Epithelial cell of esophagus (primary cell): Measurements from ENCODE around the gene ADAMTSL5.

Experiments used
- DNase-seq: peaks from one replicate; pipeline ENCODE4 v3.0.0; 2010; ENCODE audit warnings: low read depth
- H3K4me3 ChIP-seq: 2 replicates; pipeline ENCODE4 v1.5.1; 2011; ENCODE audit warnings: mild to moderate bottlenecking, low read length, control low read depth
- TF ChIP-seq, protein P1 (sequence below): IDR thresholded peaks from 2 replicates; pipeline ENCODE4 v1.5.1; 2011; ENCODE audit warnings: low read depth, mild to moderate bottlenecking, low read length, control low read depth, inconsistent platforms; ENCODE audit not compliant: insufficient read depth; ENCODE audit errors: missing control alignments

Gene ADAMTSL5, protein sequence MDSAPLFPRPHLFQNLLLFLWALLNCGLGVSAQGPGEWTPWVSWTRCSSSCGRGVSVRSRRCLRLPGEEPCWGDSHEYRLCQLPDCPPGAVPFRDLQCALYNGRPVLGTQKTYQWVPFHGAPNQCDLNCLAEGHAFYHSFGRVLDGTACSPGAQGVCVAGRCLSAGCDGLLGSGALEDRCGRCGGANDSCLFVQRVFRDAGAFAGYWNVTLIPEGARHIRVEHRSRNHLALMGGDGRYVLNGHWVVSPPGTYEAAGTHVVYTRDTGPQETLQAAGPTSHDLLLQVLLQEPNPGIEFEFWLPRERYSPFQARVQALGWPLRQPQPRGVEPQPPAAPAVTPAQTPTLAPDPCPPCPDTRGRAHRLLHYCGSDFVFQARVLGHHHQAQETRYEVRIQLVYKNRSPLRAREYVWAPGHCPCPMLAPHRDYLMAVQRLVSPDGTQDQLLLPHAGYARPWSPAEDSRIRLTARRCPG

DNA sequence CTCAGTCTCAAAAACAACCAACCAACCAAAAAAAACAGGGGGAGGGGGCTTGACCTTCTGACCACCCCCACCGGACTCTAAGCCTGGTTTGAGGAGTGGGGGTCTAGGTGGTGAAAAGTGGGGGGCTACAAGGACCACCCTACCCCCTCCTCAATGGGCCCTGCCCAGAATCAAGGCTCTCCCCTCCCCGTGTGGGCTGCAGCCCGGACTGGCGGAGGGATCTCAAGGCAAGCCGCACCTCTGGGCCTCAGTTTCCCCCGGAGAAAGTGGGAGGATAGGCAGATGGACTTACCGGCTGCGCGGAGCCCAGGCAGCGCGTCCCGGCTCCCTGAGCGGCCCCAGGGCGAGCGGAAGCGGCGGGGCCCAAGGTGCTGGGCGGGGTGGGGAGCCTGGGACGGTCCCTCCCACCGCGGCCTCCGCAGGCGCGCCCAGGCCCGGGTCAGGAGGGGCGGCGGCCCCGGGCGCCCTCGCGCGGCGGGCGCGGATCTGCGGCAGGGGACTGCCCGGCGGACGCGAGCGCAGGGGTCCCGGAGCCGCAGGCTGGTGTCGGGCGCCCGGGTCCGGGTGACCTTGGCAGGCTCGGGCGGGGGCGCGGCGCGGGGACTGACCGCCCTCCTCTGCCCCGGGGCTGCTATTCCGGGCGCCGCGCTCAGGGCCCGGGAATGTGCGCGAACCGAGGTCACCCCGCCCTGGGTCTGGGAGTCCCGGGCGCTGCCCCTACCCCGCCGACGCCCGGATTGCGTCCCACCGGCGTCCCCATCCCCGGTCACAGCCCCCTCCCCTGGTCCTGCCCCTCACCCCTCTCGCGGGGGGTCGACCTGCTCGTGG is at the start of gene ADAMTSL5:
ADAMTSL5 (minus strand) TSS at position 349 of the 828 bp plus-strand sequence. CDS start 2,076 bp downstream, outside the sequence.
- DNase-seq = peak; percentile 77
- TF ChIP-seq, protein P1, sequence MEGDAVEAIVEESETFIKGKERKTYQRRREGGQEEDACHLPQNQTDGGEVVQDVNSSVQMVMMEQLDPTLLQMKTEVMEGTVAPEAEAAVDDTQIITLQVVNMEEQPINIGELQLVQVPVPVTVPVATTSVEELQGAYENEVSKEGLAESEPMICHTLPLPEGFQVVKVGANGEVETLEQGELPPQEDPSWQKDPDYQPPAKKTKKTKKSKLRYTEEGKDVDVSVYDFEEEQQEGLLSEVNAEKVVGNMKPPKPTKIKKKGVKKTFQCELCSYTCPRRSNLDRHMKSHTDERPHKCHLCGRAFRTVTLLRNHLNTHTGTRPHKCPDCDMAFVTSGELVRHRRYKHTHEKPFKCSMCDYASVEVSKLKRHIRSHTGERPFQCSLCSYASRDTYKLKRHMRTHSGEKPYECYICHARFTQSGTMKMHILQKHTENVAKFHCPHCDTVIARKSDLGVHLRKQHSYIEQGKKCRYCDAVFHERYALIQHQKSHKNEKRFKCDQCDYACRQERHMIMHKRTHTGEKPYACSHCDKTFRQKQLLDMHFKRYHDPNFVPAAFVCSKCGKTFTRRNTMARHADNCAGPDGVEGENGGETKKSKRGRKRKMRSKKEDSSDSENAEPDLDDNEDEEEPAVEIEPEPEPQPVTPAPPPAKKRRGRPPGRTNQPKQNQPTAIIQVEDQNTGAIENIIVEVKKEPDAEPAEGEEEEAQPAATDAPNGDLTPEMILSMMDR = no peak
- H3K4me3 ChIP-seq = peak within 1 kb of the TSS; percentile 47

DNA sequence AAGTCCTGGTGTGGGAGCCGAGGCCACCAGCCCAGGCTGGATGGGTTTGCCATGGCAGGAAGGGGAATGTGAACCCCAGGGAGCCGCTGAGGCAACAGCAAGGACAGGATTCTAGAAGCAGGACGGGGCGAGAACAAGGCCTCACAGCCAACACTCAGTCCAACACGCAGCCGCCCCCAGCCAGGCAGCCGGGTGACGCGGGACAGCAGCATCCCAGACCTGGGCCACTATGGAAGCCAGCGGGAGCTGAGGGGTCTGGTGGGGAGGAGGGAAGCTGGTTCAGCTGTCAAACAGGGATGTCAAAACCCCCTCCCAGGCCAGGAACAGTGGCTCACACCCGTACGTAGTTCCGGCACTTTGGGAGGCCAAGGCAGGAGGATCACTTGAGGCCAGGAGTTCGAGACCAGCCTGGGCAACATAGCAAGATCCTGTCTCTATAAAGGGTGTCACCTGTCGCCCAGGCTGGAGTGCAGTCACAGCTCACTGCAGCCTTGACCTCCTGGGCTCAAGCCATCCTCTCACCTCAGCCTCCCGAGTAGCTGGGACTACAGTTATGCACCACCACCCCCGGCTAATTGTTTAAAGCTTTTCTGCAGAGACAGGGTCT is 48.5 kb upstream of the ADAMTSL5 start:
- TF ChIP-seq, protein P1 = no peak
- H3K4me3 ChIP-seq = no peak overlapping the region
- no peak for DNase-seq

DNA sequence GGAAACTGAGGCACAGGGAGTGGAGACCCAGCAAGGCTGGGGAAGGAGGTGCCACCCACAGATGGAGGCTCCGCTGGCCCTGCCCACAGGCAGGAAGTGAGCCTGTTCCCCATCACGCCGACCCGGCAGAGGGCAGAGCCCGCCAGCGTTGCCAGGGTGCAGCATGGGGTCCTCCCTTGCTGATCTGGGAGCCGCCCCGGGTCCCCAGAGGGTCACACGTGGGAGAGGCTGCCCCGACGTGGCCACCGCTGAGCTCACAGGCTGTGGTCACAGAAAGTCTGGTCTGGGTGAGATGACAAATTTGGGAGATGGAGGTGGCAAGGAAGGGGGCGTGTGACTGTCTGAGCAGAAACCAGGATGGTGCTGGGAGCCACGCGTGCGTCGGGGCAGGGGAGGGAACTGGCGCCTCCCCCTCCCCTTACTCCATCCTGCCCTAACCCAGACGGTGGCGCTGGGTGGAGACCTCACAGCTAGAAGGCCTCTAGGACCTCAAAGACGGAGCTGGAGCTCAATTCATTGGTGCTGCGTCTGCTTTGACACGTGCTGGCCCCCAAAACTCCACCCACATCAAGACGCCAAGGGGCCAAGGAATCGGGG is 47.6 kb upstream of the ADAMTSL5 start:
- no peak overlapping the region for H3K4me3 ChIP-seq
- TF ChIP-seq, protein P1 = no peak
- DNase-seq = no peak

DNA sequence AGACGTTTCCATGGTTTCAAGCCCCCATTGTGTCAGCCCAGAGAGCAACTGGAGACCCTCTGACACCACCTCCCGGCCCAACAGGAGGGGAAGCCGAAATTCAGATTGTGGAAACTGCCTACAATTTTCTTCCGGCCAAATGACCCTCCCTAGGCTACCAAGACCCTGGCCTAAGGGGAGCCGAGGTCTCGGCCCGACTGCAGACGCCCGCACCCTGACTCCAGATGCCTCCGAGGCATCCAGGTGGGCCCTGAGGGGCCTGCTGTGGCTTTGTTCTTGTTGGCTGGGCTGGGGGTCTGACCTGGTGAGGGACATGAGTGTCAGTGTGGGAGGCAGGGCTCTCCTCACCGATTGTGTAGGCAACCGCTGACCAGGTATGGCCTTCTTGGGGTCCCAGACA is 45.7 kb upstream of the ADAMTSL5 start:
- no peak for DNase-seq
- no peak overlapping the region for H3K4me3 ChIP-seq
- TF ChIP-seq, protein P1 = no peak

DNA sequence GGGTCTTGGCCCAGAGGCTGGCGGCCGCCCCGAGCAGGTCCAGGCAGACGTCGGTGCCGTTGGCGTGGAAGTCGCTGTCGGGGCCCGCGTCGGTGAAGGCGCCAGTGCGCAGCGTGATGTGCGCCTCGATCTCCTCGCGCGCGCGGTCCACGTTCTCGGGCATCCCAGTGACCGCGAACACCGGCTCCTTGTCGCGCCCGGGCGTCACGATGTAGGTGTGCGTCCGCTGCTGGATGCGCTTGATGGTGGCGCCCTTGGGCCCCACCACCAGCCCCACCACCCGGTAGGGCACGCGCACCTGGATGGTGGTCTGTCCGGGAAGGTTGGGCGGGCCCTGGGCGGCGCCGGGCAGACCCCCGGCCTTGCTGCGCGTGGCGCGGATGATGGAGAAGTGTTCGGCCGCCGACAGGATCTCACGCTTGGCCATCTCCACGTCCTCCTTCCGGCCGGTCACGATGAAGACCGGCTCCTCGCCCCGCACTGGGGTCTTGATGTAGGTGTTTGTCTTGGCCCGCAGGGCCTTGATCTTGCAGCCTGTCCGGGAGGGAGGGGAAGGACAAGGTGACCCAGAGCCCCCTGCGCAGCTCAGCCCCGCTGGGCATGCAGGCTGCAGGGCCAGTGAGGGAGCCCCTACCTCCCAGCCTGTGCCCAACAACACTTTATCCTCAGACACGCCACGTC is 43.7 kb upstream of the ADAMTSL5 start:
- TF ChIP-seq, protein P1 = no peak
- H3K4me3 ChIP-seq = no peak overlapping the region
- DNase-seq = no peak
